OCI-LY7 (cell line): Measurements from ENCODE around the gene DCTN5. TPM values are rescaled to one million over a fixed set of nuclear protein-coding genes. Genes with fewer than 3 reads are reported as not detected.
"Not testable (repeated sequence)": the region's sequence is repeated elsewhere in the genome, so short reads cannot be mapped to it uniquely, and the experiment has no call there.

Source experiments
- BruUV-seq: library from RNA; stranded (reverse); fragments of 400-500 nt; replicated peaks from 2 replicates; lab custom pipeline; 2021; lab: Mats Ljungman, UMichigan
- CTCF ChIA-PET: fragments of 300-600 bp; sonication (Branson Sonifier 250); formaldehyde crosslinking; loops from one replicate; lab custom pipeline; 2022; ENCODE audit warnings: antibody characterized with exemption; ENCODE audit not compliant: unreplicated experiment; lab: Charles Lee
- POLR2A ChIA-PET: fragments of 300-600 bp; sonication (Branson Sonifier 250); formaldehyde crosslinking; loops from one replicate; lab custom pipeline; 2022; ENCODE audit warnings: antibody characterized with exemption; lab: Charles Lee
- DNase-seq: peaks from one replicate; pipeline ENCODE4 v3.0.0-alpha.2; 2015; ENCODE audit warnings: low spot score
- H2AFZ ChIP-seq: fragments of 200-600 bp; sonication (generic), shearing (Covaris generic); 2 replicates; pipeline ENCODE4 v1.6.1; 2014; ENCODE audit warnings: mild to moderate bottlenecking, antibody characterized with exemption, low read length, moderate library complexity
- H3K27ac ChIP-seq: fragments of 200-600 bp; sonication (generic); 2 replicates; pipeline ENCODE4 v1.5.1; 2014; ENCODE audit warnings: mixed run types, low read depth, mild to moderate bottlenecking, moderate library complexity, low read length, inconsistent platforms; ENCODE audit not compliant: poor library complexity, severe bottlenecking
- H3K36me3 ChIP-seq: fragments of 200-600 bp; sonication (generic); 2 replicates; pipeline ENCODE4 v1.6.1; 2014; ENCODE audit warnings: mild to moderate bottlenecking, antibody characterized with exemption, low read length, moderate library complexity, mixed read lengths; ENCODE audit not compliant: insufficient read depth
- H3K4me1 ChIP-seq: fragments of 200-600 bp; sonication (generic); 2 replicates; pipeline ENCODE4 v1.5.1; 2014; ENCODE audit warnings: mild to moderate bottlenecking, low read length; ENCODE audit not compliant: insufficient read depth, poor library complexity, severe bottlenecking
- H3K4me2 ChIP-seq: fragments of 200-600 bp; sonication (generic); 2 replicates; pipeline ENCODE4 v1.6.1; 2014; ENCODE audit warnings: mild to moderate bottlenecking, low read length
- H3K4me3 ChIP-seq: fragments of 200-600 bp; sonication (generic); 2 replicates; pipeline ENCODE4 v1.5.1; 2014; ENCODE audit warnings: mild to moderate bottlenecking, low read depth, low read length; ENCODE audit not compliant: poor library complexity, severe bottlenecking
- H3K79me2 ChIP-seq: fragments of 200-600 bp; sonication (generic); 2 replicates; pipeline ENCODE4 v1.6.1; 2016; ENCODE audit warnings: low read depth, mild to moderate bottlenecking, low read length, moderate library complexity, mixed read lengths; ENCODE audit not compliant: insufficient read depth
- H3K9me2 ChIP-seq: fragments of 200-600 bp; sonication (generic); 2 replicates; pipeline ENCODE4 v1.6.1; 2016; ENCODE audit warnings: mild to moderate bottlenecking, low read length, mixed read lengths; ENCODE audit not compliant: insufficient read depth
- H3K9me3 ChIP-seq: fragments of 200-600 bp; sonication (generic); 2 replicates; pipeline ENCODE4 v1.6.1; 2014; ENCODE audit warnings: mild to moderate bottlenecking, mixed run types, low read length, mixed read lengths
- H4K20me1 ChIP-seq: fragments of 200-600 bp; sonication (generic); 2 replicates; pipeline ENCODE4 v1.6.1; 2014; ENCODE audit warnings: mild to moderate bottlenecking, antibody characterized with exemption, low read length, moderate library complexity, mixed read lengths; ENCODE audit not compliant: insufficient read depth
- CTCF ChIP-seq: fragments of 200-600 bp; sonication (generic); conservative IDR thresholded peaks from 2 replicates; pipeline ENCODE4 v1.5.1; 2014; ENCODE audit warnings: mild to moderate bottlenecking, antibody characterized with exemption, low read length, moderate library complexity, mixed read lengths
- EZH2phosphoT487 ChIP-seq: fragments of 200-600 bp; sonication (generic); IDR thresholded peaks from 2 replicates; pipeline ENCODE4 v1.6.1; 2018; ENCODE audit warnings: low read depth, borderline replicate concordance, mild to moderate bottlenecking, mixed run types, antibody characterized with exemption, low read length, moderate library complexity, mixed read lengths
- intact Hi-C: fragments of 100-400 bp; cut with micrococcal nuclease; formaldehyde crosslinking; loops from one replicate; pipeline ENCODE4 v1.10.0; 2022; ENCODE audit not compliant: unreplicated experiment
- total RNA-seq, 2 experiments: library from RNA; depleted of rRNA in 1 of 2; stranded (reverse); fragments of >200 nt in 1 of 2; shearing (Covaris generic) in 1 of 2; gene quantifications; 2 replicates each; pipeline ENCODE4 v1.2.3, GENCODE V29; 2014 to 2022

DCTN5 gene
- total RNA-seq, 2 experiments from 2014 or later, result 37.3 to 89.6 TPM

- no TSS peak for BruUV-seq
- Histone ChIP-seq H3K4me1 (no peaks in the 10 kb centered on the region), H3K9me3 (no peaks in the 10 kb centered on the region), H3K79me2 (no peaks in the 10 kb centered on the region), H3K4me3 (no peak overlapping the region), H4K20me1 (no peaks in the 10 kb centered on the region), H2AFZ (no peak overlapping the region), H3K9me2 (no peaks in the 10 kb centered on the region), H3K36me3 (peaks cover 83% of the 10 kb centered on the region), H3K4me2 (no peak overlapping the region), H3K27ac (no peak overlapping the region)
- TF ChIP-seq CTCF, result no peak
- TF ChIP-seq EZH2phosphoT487, result no peak
- intact Hi-C loops, result no loop called here
- DNase-seq, result no peak
- POLR2A ChIA-PET, result no interaction called here
- CTCF ChIA-PET, result no interaction called here
Measured at GRCh38 chr16:23615805-23616204, 25.5 kb upstream of the DCTN5 start.

DNA sequence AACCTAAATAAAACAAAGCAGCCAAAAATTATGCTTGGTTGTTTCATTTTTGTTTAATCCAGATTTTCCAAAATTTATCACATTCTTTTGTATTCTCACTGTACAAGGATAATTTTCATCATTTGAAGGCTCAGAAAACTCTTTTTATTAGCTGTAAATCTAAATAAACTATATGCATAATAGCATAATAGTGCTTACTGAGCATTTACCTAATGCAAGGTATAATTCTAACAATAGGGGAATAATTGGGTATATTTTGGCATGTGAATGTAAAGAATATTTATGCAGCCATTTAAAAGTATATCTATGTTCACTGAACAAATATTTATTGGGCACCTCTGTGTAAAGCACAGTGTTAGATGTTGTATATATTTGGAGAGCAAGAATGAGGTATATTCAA lies 17.2 kb upstream of the DCTN5 start:
- CTCF ChIA-PET, result no interaction called here
- BruUV-seq, result no TSS peak
- Histone ChIP-seq H3K4me1 (no peaks in the 10 kb centered on the region), H3K4me3 (no peak overlapping the region), H3K9me3 (no peaks in the 10 kb centered on the region), H3K4me2 (no peak overlapping the region), H2AFZ (no peak overlapping the region), H3K9me2 (no peaks in the 10 kb centered on the region), H3K27ac (no peak overlapping the region), H4K20me1 (no peaks in the 10 kb centered on the region), H3K79me2 (no peaks in the 10 kb centered on the region), H3K36me3 (peaks cover 89% of the 10 kb centered on the region)
- DNase-seq, result no peak
- TF ChIP-seq CTCF, result no peak
- POLR2A ChIA-PET, result no interaction called here
- intact Hi-C loops, result no loop called here

DNA sequence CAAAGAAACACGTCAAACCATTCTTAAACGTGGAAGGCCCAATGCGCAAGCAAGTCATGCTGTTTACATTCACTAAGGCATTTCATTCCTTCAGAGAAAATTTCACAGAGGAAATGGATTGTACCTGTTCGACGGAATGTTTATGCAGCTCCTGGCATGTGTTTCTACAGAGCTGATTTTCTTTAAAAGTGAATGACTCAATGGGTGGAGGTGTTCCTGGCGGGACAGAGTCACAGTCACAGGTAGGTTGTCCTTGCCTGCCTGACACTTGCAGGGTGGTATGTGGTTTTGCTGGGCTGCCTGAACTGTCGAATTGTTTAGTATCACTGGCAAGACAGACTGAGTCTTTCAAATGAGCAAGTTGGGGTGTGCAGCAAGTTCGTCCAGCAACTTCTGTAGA lies 11.8 kb upstream of the DCTN5 start:
- no TSS peak for BruUV-seq

DNA sequence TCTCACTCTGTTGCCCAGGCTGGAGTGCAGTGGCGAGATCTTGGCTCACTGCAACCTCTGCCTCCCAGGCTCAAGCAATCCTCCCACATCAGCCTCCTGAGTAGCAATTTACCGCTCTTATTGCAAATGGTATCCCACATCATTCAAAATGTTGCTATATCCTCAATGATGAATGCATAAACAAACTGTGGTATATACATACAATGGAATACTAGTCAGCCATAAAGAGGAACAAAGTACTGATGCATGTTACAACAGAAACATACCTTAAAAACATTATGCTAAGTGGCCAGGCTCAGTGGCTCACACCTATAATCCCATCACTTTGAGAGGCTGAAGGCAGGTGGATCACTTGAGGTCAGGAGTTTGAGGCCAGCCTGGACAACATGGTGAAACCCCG lies 9.4 kb upstream of the DCTN5 start:
- POLR2A ChIA-PET, H3K9me2 ChIP-seq, CTCF ChIA-PET, intact Hi-C loops, DNase-seq, H3K4me3 ChIP-seq, H3K27ac ChIP-seq, H3K4me2 ChIP-seq, H2AFZ ChIP-seq, H3K4me1 ChIP-seq, BruUV-seq, H3K9me3 ChIP-seq, H4K20me1 ChIP-seq: not testable (repeated sequence)
- H3K36me3 ChIP-seq, result peaks cover 85% of the 10 kb centered on the region
- H3K79me2 ChIP-seq, result peaks cover 12% of the 10 kb centered on the region; the same call in 1 of the 2 replicates

More for the DNA sequence above, 11.8 kb upstream of the DCTN5 start:
- no peak overlapping the region for H3K27ac ChIP-seq
- DNase-seq, result no peak
- H2AFZ ChIP-seq, result no peak overlapping the region
- CTCF ChIA-PET, result no interaction called here
- H4K20me1 ChIP-seq, result no peaks in the 10 kb centered on the region
- H3K36me3 ChIP-seq, result peaks cover 87% of the 10 kb centered on the region
- H3K9me2 ChIP-seq, result no peaks in the 10 kb centered on the region
- POLR2A ChIA-PET, result no interaction called here
- intact Hi-C loops, result no loop called here
- H3K4me2 ChIP-seq, result no peak overlapping the region
- TF ChIP-seq CTCF, result no peak
- TF ChIP-seq EZH2phosphoT487, result no peak
- no peaks in the 10 kb centered on the region for H3K4me1 ChIP-seq
- H3K4me3 ChIP-seq, result no peak overlapping the region
- no peaks in the 10 kb centered on the region for H3K9me3 ChIP-seq
- peaks cover 12% of the 10 kb centered on the region; the same call in 1 of the 2 replicates for H3K79me2 ChIP-seq
